NCI-H1105 (cell line): ENCODE results near the gene MAGIX.
"Not testable (repeated sequence)": the region's sequence is repeated elsewhere in the genome, so short reads cannot be mapped to it uniquely, and the experiment has no call there.

Experiments
- DNase-seq: peaks from one replicate; lab custom pipeline; 2025; lab: John Stamatoyannopoulos, UW

The MAGIX gene

DNA sequence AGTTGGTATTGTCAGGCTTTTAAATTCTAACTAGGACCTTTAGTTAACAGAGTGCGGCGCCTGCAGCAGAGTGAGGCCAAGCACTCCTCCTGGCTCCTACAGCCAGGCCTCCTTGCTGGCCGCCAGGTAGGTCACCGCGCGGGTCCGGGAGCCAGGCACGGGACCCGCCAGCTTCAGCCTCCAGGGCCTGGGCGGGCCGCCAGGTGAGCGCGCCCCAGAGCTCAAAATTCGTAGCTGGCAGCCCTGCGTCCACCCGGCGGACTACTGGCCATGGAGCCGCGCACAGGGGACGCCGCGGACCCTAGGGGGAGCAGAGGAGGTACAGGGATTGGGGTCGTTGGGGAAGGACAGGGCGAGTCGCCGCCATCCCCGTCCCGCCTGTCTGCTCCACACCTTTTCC lies at the start of gene MAGIX:
TSS of gene MAGIX (plus strand) at position 139 of the 400 bp plus-strand sequence. CDS start at position 271, 132 bp downstream.
- no peak for DNase-seq

- DNase-seq = no peak
Observed at GRCh38 chrX:49116076-49116475, 46.5 kb upstream of the MAGIX start.

- no peak for DNase-seq
Observed at GRCh38 chrX:49116716-49117115, 45.8 kb upstream of the MAGIX start.

DNA sequence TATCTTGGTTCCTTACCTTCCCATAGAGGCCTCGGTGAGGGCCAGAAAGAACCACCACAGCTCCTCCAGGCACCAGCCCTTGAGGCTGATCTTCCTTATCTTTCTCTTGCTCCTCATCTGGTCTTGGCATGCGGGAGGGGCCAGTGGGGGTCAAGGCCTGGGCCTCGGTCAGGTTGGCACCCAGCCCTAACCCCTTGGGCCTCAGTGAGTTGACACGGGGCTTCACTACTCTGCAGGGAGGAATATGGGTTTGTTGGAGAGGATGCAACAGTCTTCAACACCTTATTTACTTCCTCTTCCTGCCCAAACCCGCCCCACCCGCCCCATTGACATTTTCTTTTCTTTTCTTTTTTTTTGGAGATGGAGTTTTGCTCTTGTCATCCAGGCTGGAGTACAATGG lies 45.0 kb upstream of the MAGIX start:
- no peak for DNase-seq

DNA sequence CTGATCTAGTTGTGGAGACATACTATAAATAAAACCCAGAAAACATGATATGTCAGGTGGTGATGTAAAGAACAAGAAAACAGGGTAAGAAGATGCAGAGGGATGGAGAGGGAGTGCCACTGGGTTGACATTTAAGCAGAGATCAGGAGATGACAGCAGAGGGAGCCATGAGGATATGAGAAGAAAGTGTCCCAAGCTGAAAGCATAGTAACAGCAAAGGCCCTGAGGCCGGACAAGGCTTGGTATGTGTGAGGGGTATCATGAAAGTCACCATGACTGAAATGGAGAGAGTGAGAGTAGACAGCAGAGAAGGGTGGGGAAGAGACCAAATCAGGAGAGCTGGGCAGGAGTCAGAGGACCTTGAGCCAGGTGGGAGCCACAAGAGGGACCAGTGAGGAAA lies 42.5 kb upstream of the MAGIX start:
- no peak for DNase-seq

GRCh38 chrX:49122499-49122898 lies 40.1 kb upstream of the MAGIX start:
- no peak for DNase-seq

- DNase-seq = not testable (repeated sequence)
Observed at GRCh38 chrX:49127742-49128258, 34.8 kb upstream of the MAGIX start.

GRCh38 chrX:49129427-49129826 lies 33.1 kb upstream of the MAGIX start:
- no peak for DNase-seq

DNA sequence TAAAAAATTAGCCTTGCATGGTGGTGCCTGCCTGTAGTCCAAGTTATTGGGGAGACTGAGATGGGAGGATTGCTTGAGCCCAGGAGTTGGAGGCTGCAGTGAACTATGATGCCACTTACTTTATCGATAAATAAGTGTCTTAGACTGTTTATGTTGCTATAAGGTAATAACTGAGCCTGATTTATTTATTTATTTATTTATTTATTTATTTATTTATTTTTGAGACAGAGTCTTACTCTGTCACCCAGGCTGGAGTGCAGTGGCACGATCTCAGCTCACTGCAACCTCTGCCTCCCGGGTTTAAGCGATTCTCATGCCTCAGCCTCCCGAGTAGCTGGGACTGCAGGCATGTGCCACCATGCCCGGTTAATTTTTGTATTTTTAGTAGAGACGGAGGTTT lies 30.3 kb upstream of the MAGIX start:
- DNase-seq = not testable (repeated sequence)

GRCh38 chrX:49133759-49134158 lies 28.8 kb upstream of the MAGIX start:
- no peak for DNase-seq

GRCh38 chrX:49137492-49137891 lies 25.1 kb upstream of the MAGIX start:
- DNase-seq = no peak

DNA sequence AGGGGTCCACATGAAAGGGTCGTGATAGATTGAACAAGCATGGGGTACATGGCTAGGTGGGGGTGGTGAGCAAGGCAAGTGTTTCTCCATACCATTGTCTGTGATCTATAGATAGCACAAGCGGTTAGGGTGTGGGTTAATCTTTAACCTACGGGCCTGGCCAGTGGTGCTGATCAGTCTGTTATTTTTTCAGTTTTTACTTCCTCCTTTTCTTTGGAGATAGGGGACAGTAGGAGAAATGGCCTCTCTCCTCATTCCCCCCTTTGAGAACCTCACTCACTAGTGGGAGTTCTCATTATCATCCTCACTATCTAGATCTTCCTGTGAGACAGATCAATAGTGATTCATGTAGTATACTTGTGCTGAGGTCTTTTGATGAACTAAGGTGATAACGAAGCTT lies 22.8 kb upstream of the MAGIX start:
- no peak for DNase-seq

- not testable (repeated sequence) for DNase-seq
Observed at GRCh38 chrX:49142264-49142663, 20.3 kb upstream of the MAGIX start.

GRCh38 chrX:49143154-49143553 lies 19.4 kb upstream of the MAGIX start:
- not testable (repeated sequence) for DNase-seq

- DNase-seq = no peak
Observed at GRCh38 chrX:49147282-49147681, 15.3 kb upstream of the MAGIX start.

DNA sequence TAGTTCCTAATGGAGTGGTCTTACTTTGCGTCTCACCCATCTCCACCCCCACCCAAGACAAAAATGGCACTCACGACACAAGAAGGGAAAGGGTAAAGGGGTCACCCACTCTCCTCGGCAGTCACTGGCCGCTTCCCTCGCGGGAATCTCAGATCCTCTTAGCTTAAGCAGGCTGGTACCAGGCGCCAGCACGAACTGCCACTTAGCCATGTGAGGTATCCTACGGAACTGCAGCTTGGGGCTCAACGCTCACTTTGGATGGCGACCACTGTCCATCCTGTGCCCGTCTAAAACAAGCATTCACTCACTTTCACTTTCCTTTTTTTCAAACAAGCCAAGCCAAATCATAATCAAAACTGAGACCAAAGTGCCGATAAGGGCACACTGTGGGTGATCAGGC lies 14.6 kb upstream of the MAGIX start:
- no peak for DNase-seq

- DNase-seq = not testable (repeated sequence)
Observed at GRCh38 chrX:49148390-49149100, 14.0 kb upstream of the MAGIX start.

- DNase-seq = not testable (repeated sequence)
Observed at GRCh38 chrX:49149291-49149690, 13.3 kb upstream of the MAGIX start.

DNA sequence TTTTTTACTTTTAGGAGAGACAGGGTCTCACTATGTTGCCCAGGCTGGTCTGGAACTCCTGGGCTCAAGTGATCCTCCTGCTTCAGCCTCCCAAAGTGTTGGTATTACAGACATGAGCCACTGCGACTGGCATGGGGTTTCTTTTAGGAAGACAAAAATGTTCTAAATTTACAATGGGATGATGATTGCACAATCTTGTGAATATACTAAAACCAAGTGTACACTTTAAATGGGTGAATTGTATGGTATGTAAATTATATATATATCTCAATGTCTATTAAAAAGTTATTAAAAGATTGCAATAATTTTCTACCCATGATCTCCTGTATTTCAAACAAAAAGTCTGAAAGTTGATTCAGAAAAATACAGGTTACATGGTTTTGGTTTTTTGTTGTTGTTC lies 9.1 kb upstream of the MAGIX start:
- no peak for DNase-seq

- no peak for DNase-seq
Observed at GRCh38 chrX:49155243-49155899, 7.2 kb upstream of the MAGIX start.

DNA sequence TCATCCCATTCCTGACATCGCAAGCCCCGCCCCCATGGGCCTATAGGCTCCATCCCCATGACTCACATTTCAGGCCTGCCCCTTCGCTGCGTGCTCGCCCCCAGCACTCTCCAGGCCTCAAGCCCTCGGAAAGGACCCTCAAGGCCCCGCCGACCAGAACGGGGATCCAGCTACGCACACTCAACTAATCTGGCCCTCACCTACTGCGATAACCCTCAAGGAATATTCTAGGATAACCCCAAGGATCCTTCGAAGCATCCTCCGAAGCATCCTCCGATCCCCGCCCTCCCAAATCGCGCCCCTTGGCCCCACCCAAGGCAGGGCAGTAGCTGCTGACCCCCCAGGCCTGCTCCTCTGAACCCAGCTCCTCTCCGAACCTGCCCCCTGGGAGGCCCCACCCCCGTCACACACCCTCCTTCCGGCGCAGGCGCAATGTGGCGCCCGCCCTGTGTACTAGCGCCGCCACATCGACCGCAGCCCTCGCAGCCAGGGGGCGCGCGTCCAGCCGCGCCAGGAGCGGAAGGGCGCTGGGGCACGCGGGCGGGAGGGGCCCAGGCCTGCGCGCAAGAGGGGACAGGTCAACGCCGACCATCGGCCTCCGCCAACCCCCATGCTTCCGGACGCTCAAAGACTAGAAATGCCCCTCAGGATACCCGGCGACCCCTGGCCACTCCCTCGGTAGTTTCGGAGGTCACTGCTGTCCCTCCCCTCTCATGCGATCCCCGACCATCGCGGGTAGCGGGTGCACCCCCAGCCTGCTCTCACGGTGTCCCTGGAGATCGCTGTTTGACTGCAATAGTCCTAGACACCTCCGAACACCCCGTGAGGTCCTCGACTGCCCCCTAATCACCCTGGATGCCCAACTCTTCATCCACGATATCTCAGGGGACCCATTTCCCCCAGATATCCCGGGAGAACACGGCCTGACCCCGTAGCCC lies 6.4 kb upstream of the MAGIX start:
- DNase-seq = peak; percentile 71

- no peak for DNase-seq
Observed at GRCh38 chrX:49157194-49157593, 5.4 kb upstream of the MAGIX start.
